Suprapubic skin (tissue), 4 donors: ENCODE results near the gene SMYD3. TPM values are rescaled to one million over a fixed set of nuclear protein-coding genes. Genes with fewer than 3 reads are reported as not detected.

Source experiments
- DNase-seq, 2 donors: peaks; one replicate each; pipeline ENCODE4 v3.0.0-alpha.2; 2019; ENCODE audit warnings: low spot score in 2 of 2
- H3K27ac ChIP-seq: fragments of 200-600 bp; sonication (generic); one replicate; pipeline ENCODE4 v1.5.1; 2019
- H3K27me3 ChIP-seq: fragments of 200-600 bp; sonication (generic); one replicate; pipeline ENCODE4 v1.5.1; 2019
- H3K36me3 ChIP-seq: fragments of 200-600 bp; sonication (generic); one replicate; pipeline ENCODE4 v1.5.1; 2019
- H3K4me1 ChIP-seq: fragments of 200-600 bp; sonication (generic); one replicate; pipeline ENCODE4 v1.5.1; 2019
- H3K4me3 ChIP-seq: fragments of 200-600 bp; sonication (generic); one replicate; pipeline ENCODE4 v1.5.1; 2019; ENCODE audit warnings: mild to moderate bottlenecking
- H3K9me3 ChIP-seq: fragments of 200-600 bp; sonication (generic); one replicate; pipeline ENCODE4 v1.5.1; 2019
- CTCF ChIP-seq, 2 donors: fragments of 200-600 bp in 1 of 2; fragments of 450-650 bp in 1 of 2; sonication (generic) in 1 of 2; IDR thresholded peaks; one replicate each; pipeline ENCODE4 v1.5.1; 2016 to 2019; ENCODE audit warnings: antibody characterized with exemption in 2 of 2, mild to moderate bottlenecking in 1 of 2, moderate library complexity in 1 of 2
- EP300 ChIP-seq: sonication (generic); formaldehyde crosslinking; IDR thresholded peaks from one replicate; pipeline ENCODE4 v1.6.1; 2017; ENCODE audit warnings: antibody characterized with exemption
- POLR2A ChIP-seq, 2 donors: fragments of 450-650 bp; IDR thresholded peaks; one replicate each; pipeline ENCODE4 v1.6.1; 2017; ENCODE audit warnings: antibody characterized with exemption in 2 of 2, mild to moderate bottlenecking in 2 of 2, moderate library complexity in 2 of 2
- POLR2AphosphoS5 ChIP-seq, 3 donors: sonication (generic); formaldehyde crosslinking; IDR thresholded peaks; one replicate each; pipeline ENCODE4 v1.6.1; 2017; ENCODE audit warnings: antibody characterized with exemption in 3 of 3
- WGBS: methylation state at CpG from one replicate; pipeline ENCODE4 v1.1.5; 2018; 5-methylcytosine and 5-hydroxymethylcytosine counted together
- total RNA-seq, 4 donors: library from RNA; depleted of rRNA; stranded (reverse); fragments of >200 nt; gene quantifications; one replicate each; pipeline ENCODE4 v1.1.0, GENCODE V29; 2016

The SMYD3 gene
- total RNA-seq, 4 donors from 2014 or later: 14.5 to 33.6 (median 18.9) TPM

GRCh38 chr1:246145900-246146299 is 361.2 kb downstream of the SMYD3 start:
- Histone ChIP-seq H3K9me3 (no peaks in the 10 kb centered on the region), H3K27ac (no peak overlapping the region), H3K36me3 (no peaks in the 10 kb centered on the region), H3K4me1 (no peaks in the 10 kb centered on the region), H3K4me3 (no peak overlapping the region), H3K27me3 (no peaks in the 10 kb centered on the region)
- TF ChIP-seq POLR2AphosphoS5 (IDR thresholded peaks at IDR 0.05) (no peak), POLR2A (IDR thresholded peaks at IDR 0.05) (no peak), CTCF (IDR thresholded peaks at IDR 0.05) (no peak), EP300 (no peak)
- DNase-seq: no peak
- WGBS: 93% methylated on average over 4 of the region's 4 CpGs

GRCh38 chr1:246144931-246145330 is 362.1 kb downstream of the SMYD3 start:
- Histone ChIP-seq H3K36me3 (no peaks in the 10 kb centered on the region), H3K9me3 (no peaks in the 10 kb centered on the region), H3K4me1 (no peaks in the 10 kb centered on the region), H3K27me3 (no peaks in the 10 kb centered on the region), H3K4me3 (no peak overlapping the region), H3K27ac (no peak overlapping the region)
- no peak for TF ChIP-seq CTCF (IDR thresholded peaks at IDR 0.05)
- no peak for TF ChIP-seq POLR2A (IDR thresholded peaks at IDR 0.05)
- no peak for TF ChIP-seq EP300
- TF ChIP-seq POLR2AphosphoS5 (IDR thresholded peaks at IDR 0.05): no peak
- DNase-seq: no peak
- 95% methylated on average over 3 of the region's 3 CpGs for WGBS

GRCh38 chr1:246142320-246142893 is 364.7 kb downstream of the SMYD3 start:
- Histone ChIP-seq H3K27me3 (no peaks in the 10 kb centered on the region), H3K27ac (no peak overlapping the region), H3K36me3 (no peaks in the 10 kb centered on the region), H3K9me3 (no peaks in the 10 kb centered on the region), H3K4me1 (no peaks in the 10 kb centered on the region), H3K4me3 (no peak overlapping the region)
- TF ChIP-seq EP300 (no peak), CTCF (IDR thresholded peaks at IDR 0.05) (no peak), POLR2AphosphoS5 (IDR thresholded peaks at IDR 0.05) (no peak), POLR2A (IDR thresholded peaks at IDR 0.05) (no peak)
- WGBS: 88% methylated on average over 10 of the region's 10 CpGs
- no peak for DNase-seq

GRCh38 chr1:246141306-246141705 is 365.8 kb downstream of the SMYD3 start:
- Histone ChIP-seq H3K27ac (no peak overlapping the region), H3K36me3 (no peaks in the 10 kb centered on the region), H3K27me3 (no peaks in the 10 kb centered on the region), H3K4me1 (no peaks in the 10 kb centered on the region), H3K4me3 (no peak overlapping the region), H3K9me3 (no peaks in the 10 kb centered on the region)
- no peak for DNase-seq
- TF ChIP-seq POLR2AphosphoS5 (IDR thresholded peaks at IDR 0.05): no peak
- no peak for TF ChIP-seq POLR2A (IDR thresholded peaks at IDR 0.05)
- TF ChIP-seq EP300: no peak
- no peak for TF ChIP-seq CTCF (IDR thresholded peaks at IDR 0.05)
- WGBS: 90% methylated on average over 4 of the region's 4 CpGs

- 29% methylated on average over 2 of the region's 2 CpGs for WGBS
- TF ChIP-seq CTCF (IDR thresholded peaks at IDR 0.05): no peak
- no peak for TF ChIP-seq POLR2AphosphoS5 (IDR thresholded peaks at IDR 0.05)
- TF ChIP-seq POLR2A (IDR thresholded peaks at IDR 0.05): no peak
- TF ChIP-seq EP300: no peak
- H3K27ac ChIP-seq: no peak overlapping the region
Measured at GRCh38 chr1:246139745-246140182, 367.3 kb downstream of the SMYD3 start.

More at GRCh38 chr1:246139745-246140182, 367.3 kb downstream of the SMYD3 start:
- DNase-seq: no peak
- Histone ChIP-seq H3K9me3 (no peaks in the 10 kb centered on the region), H3K4me3 (no peak overlapping the region), H3K4me1 (no peaks in the 10 kb centered on the region), H3K36me3 (no peaks in the 10 kb centered on the region), H3K27me3 (no peaks in the 10 kb centered on the region)
